ENCODE results near the gene OOEP. TPM values are rescaled to one million over a fixed set of nuclear protein-coding genes. Genes with fewer than 3 reads are reported as not detected.

The OOEP gene
- total RNA-seq, 1 experiment from 2014 or later: 1.1 TPM

DNA sequence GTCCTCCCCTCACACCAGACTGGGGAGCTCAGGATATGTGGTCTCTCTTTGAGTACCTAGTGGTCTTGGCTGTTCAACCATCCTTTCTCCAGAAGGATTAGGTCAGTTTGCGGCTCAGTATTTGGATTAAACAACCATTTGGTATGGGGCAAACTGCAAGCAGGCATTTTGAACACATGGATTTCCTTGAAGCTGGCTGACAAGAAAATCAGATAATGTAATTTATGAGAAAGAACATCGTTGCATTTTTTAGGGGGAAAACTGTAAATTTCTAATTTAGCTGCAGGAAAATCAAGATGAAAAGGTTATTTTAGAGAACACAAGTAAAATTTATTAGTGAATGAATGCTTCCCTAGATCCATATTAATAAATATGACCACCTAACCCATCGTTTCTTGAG, 40.9 kb downstream of the OOEP start:
- no peak overlapping the region for H3K4me3 Mint-ChIP-seq
- no peak for TF ChIP-seq TEAD4 (CRISPR knock-in tag; IDR thresholded peaks at IDR 0.05)
- TF ChIP-seq, protein P1, sequence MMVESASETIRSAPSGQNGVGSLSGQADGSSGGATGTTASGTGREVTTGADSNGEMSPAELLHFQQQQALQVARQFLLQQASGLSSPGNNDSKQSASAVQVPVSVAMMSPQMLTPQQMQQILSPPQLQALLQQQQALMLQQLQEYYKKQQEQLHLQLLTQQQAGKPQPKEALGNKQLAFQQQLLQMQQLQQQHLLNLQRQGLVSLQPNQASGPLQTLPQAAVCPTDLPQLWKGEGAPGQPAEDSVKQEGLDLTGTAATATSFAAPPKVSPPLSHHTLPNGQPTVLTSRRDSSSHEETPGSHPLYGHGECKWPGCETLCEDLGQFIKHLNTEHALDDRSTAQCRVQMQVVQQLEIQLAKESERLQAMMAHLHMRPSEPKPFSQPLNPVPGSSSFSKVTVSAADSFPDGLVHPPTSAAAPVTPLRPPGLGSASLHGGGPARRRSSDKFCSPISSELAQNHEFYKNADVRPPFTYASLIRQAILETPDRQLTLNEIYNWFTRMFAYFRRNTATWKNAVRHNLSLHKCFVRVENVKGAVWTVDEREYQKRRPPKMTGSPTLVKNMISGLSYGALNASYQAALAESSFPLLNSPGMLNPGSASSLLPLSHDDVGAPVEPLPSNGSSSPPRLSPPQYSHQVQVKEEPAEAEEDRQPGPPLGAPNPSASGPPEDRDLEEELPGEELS (CRISPR knock-in tag; IDR thresholded peaks at IDR 0.05): no peak
- TF ChIP-seq USF2 (CRISPR knock-in tag; IDR thresholded peaks at IDR 0.05): no peak
- TF ChIP-seq, protein P2, sequence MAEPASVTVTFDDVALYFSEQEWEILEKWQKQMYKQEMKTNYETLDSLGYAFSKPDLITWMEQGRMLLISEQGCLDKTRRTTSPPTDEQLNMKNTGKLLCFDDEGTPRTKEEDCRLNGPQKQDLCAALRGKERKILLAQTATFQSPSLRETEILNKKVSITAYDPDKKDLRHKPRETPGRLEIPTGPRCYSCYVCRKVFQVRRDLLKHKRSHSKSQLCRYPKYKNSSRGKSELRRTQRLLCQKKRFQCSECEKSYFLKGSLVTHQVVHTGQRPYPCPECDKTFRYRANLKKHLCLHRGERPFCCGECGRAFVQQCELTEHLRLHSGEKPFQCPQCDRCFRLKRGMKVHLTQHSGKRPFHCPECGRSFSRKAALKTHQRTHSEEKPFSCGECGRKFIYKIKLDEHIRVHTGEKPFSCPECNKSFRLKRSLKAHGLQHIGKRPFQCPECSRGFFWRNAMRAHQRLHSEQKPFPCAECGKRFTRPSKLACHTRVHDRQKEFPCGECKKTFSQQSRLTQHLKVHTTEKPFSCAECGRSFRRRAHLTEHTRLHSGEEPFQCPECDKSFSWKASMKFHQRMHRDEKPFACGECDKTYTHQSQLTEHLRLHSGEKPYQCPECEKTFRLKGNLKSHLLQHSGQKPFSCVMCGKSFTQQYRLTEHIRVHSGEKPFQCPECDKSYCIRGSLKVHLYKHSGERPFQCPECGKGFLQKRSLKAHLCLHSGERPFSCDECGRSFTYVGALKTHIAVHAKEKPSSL (CRISPR knock-in tag; conservative IDR thresholded peaks at IDR 0.05): no peak
- no peak for TF ChIP-seq CREM (CRISPR knock-in tag; IDR thresholded peaks at IDR 0.05)
- no peak for TF ChIP-seq ZNF263 (CRISPR knock-in tag; IDR thresholded peaks at IDR 0.05; ENCODE audit: low read depth)
- TF ChIP-seq EMX1 (CRISPR knock-in tag; IDR thresholded peaks at IDR 0.05): no peak
- peaks cover 10% of the 10 kb centered on the region for H3K4me1 Mint-ChIP-seq
- ATAC-seq: no peak
- POLR2A ChIA-PET: no interaction called here
- no peaks in the 10 kb centered on the region for H3K27me3 Mint-ChIP-seq (ENCODE audit: low read depth)
- no peaks in the 10 kb centered on the region for H3K9me3 Mint-ChIP-seq
- H3K27ac Mint-ChIP-seq: no peak overlapping the region
- CTCF ChIA-PET: interaction anchor here (1.4 to 3.5 kb wide), 3 partner anchors 20 to 60 kb away, joined by 9 to 44 read pairs (median 35); no protein-coding TSS in a partner anchor
- no peaks in the 10 kb centered on the region for H3K36me3 Mint-ChIP-seq
- DNase-seq (ENCODE audit: low spot score): no peak

GRCh38 chr6:73325656-73326055, 44.0 kb downstream of the OOEP start:
- H3K9me3 Mint-ChIP-seq: peaks cover 4% of the 10 kb centered on the region
- no peaks in the 10 kb centered on the region for H3K27me3 Mint-ChIP-seq (ENCODE audit: low read depth)
- H3K4me3 Mint-ChIP-seq: no peak overlapping the region
- H3K4me1 Mint-ChIP-seq: peaks cover 10% of the 10 kb centered on the region
- POLR2A ChIA-PET: interaction anchor here (1.2 kb wide), 1 partner anchor 191 kb away, joined by 3 read pairs; no protein-coding TSS in a partner anchor
- H3K27ac Mint-ChIP-seq: no peak overlapping the region
- CTCF ChIA-PET: interaction anchor here (1.1 to 1.7 kb wide), 3 partner anchors 14 to 191 kb away, joined by 5 to 6 read pairs (median 5); no protein-coding TSS in a partner anchor
- no peak for ATAC-seq
- TF ChIP-seq NFYB (CRISPR knock-in tag; conservative IDR thresholded peaks at IDR 0.05; ENCODE audit: low read depth): no peak
- no peak for TF ChIP-seq CBFB (CRISPR knock-in tag; IDR thresholded peaks at IDR 0.05; ENCODE audit: low read depth)
- no peak for TF ChIP-seq ZNF317 (CRISPR knock-in tag; IDR thresholded peaks at IDR 0.05; ENCODE audit: borderline replicate concordance, low read depth)
- no peak for TF ChIP-seq FOXP1 (CRISPR knock-in tag; IDR thresholded peaks at IDR 0.05; ENCODE audit: borderline replicate concordance)
- no peak for TF ChIP-seq GTF2I (CRISPR knock-in tag; conservative IDR thresholded peaks at IDR 0.05)
- TF ChIP-seq, protein P3, sequence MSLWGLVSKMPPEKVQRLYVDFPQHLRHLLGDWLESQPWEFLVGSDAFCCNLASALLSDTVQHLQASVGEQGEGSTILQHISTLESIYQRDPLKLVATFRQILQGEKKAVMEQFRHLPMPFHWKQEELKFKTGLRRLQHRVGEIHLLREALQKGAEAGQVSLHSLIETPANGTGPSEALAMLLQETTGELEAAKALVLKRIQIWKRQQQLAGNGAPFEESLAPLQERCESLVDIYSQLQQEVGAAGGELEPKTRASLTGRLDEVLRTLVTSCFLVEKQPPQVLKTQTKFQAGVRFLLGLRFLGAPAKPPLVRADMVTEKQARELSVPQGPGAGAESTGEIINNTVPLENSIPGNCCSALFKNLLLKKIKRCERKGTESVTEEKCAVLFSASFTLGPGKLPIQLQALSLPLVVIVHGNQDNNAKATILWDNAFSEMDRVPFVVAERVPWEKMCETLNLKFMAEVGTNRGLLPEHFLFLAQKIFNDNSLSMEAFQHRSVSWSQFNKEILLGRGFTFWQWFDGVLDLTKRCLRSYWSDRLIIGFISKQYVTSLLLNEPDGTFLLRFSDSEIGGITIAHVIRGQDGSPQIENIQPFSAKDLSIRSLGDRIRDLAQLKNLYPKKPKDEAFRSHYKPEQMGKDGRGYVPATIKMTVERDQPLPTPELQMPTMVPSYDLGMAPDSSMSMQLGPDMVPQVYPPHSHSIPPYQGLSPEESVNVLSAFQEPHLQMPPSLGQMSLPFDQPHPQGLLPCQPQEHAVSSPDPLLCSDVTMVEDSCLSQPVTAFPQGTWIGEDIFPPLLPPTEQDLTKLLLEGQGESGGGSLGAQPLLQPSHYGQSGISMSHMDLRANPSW (CRISPR knock-in tag; conservative IDR thresholded peaks at IDR 0.05; ENCODE audit: low read depth): no peak
- no peak for TF ChIP-seq JAZF1 (CRISPR knock-in tag; IDR thresholded peaks at IDR 0.05)
- TF ChIP-seq ZNF281 (CRISPR knock-in tag; IDR thresholded peaks at IDR 0.05): no peak
- TF ChIP-seq ZNF671 (CRISPR knock-in tag; IDR thresholded peaks at IDR 0.05): no peak
- TF ChIP-seq CREM (CRISPR knock-in tag; IDR thresholded peaks at IDR 0.05): no peak
- TF ChIP-seq, protein P4, sequence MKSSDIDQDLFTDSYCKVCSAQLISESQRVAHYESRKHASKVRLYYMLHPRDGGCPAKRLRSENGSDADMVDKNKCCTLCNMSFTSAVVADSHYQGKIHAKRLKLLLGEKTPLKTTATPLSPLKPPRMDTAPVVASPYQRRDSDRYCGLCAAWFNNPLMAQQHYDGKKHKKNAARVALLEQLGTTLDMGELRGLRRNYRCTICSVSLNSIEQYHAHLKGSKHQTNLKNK (CRISPR knock-in tag; IDR thresholded peaks at IDR 0.05): no peak
- no peak for TF ChIP-seq TEAD1 (CRISPR knock-in tag; IDR thresholded peaks at IDR 0.05)
- no peak for TF ChIP-seq GABPB1 (CRISPR knock-in tag; IDR thresholded peaks at IDR 0.05)
- no peak for TF ChIP-seq ERG (CRISPR knock-in tag; IDR thresholded peaks at IDR 0.05)
- H3K36me3 Mint-ChIP-seq: peaks cover 4% of the 10 kb centered on the region; the same call in 1 of the 2 replicates
- DNase-seq (ENCODE audit: low spot score): no peak

All from WTC11 (cell line).